Activated CD4-positive, alpha-beta T cell treated with anti-CD3 and anti-CD28 coated beads, Interleukin-2, amount 10 ng/mL, durations not matched to agents 24 days and 14 days (primary cell): ENCODE measurements around the gene DYSF. TPM values are rescaled to one million over a fixed set of nuclear protein-coding genes. Genes with fewer than 3 reads are reported as not detected.

Source experiments
- DNase-seq: peaks from one replicate; pipeline ENCODE4 v3.0.0; 2022
- H3K27ac Mint-ChIP-seq: one replicate; pipeline ENCODE4 v1.8.0; 2022; ENCODE audit warnings: mild to moderate bottlenecking, mixed read lengths
- H3K27me3 Mint-ChIP-seq: one replicate; pipeline ENCODE4 v1.8.0; 2022; ENCODE audit warnings: mixed read lengths
- H3K36me3 Mint-ChIP-seq: one replicate; pipeline ENCODE4 v1.8.0; 2022; ENCODE audit warnings: low read depth, mild to moderate bottlenecking, mixed read lengths
- H3K4me1 Mint-ChIP-seq: one replicate; pipeline ENCODE4 v1.8.0; 2021; ENCODE audit warnings: mixed read lengths
- H3K4me3 Mint-ChIP-seq: one replicate; pipeline ENCODE4 v1.8.0; 2022; ENCODE audit warnings: mild to moderate bottlenecking, moderate library complexity, mixed read lengths
- H3K9me3 Mint-ChIP-seq: one replicate; pipeline ENCODE4 v1.8.0; 2021; ENCODE audit warnings: mixed read lengths
- intact Hi-C: fragments of 100-400 bp; cut with micrococcal nuclease; formaldehyde crosslinking; loops from one replicate; pipeline ENCODE4 v1.15.1; 2023
- total RNA-seq: library from RNA; stranded (reverse); gene quantifications from 2 replicates; pipeline ENCODE4 v1.2.3, GENCODE V29; 2022

The DYSF gene
- total RNA-seq, 1 donor from 2014 or later: not detected

- Mint-ChIP-seq H3K4me1 (no peaks in the 10 kb centered on the region), H3K9me3 (no peaks in the 10 kb centered on the region), H3K27me3 (no peaks in the 10 kb centered on the region), H3K36me3 (no peaks in the 10 kb centered on the region), H3K27ac (no peak overlapping the region), H3K4me3 (no peak overlapping the region)
- intact Hi-C loops: no loop called here
- no peak for DNase-seq
These were observed 240.2 kb downstream of the DYSF start for GRCh38 chr2:71693286-71694270.

DNA sequence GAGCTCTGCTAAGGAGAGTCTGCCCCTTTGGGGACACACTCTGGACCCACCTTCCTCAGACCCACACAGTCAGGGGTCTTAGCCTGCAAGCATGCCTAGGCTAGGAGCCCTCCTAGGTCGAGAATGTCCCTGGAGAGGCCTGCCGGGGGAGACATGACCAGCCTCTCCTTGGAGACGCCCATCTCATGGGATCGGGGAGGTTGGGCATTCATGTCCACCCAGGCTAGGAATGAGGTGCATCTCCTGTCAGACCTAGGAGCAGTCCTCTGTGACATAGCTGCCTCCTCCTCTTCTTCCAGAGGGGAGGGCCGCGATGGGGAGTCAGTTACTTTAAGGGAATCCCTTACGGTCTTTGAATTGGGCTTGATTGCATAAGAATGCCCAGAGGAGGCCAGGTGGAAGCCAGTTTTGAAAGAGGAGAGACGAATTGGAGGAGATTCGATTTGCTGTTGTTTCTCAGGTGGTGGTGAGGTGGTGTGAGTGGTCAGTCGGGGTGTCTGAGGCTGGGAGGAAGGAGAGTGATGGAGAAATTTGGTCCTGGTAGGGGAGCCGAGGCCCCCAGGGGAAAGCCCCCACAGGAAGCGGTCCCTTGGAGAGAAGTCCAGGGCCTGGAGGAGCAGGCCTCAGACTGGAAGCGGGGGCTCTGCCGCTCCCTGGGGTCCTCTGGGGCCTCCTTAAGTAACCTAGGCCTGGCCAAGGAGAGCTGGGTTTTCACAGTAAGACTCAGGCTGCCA is 241.3 kb downstream of the DYSF start:
- no peak for DNase-seq
- Mint-ChIP-seq H3K4me3 (no peak overlapping the region), H3K4me1 (no peaks in the 10 kb centered on the region), H3K9me3 (no peaks in the 10 kb centered on the region), H3K27me3 (peaks cover 2% of the 10 kb centered on the region), H3K27ac (no peak overlapping the region), H3K36me3 (no peaks in the 10 kb centered on the region)
- intact Hi-C loops: no loop called here

DNA sequence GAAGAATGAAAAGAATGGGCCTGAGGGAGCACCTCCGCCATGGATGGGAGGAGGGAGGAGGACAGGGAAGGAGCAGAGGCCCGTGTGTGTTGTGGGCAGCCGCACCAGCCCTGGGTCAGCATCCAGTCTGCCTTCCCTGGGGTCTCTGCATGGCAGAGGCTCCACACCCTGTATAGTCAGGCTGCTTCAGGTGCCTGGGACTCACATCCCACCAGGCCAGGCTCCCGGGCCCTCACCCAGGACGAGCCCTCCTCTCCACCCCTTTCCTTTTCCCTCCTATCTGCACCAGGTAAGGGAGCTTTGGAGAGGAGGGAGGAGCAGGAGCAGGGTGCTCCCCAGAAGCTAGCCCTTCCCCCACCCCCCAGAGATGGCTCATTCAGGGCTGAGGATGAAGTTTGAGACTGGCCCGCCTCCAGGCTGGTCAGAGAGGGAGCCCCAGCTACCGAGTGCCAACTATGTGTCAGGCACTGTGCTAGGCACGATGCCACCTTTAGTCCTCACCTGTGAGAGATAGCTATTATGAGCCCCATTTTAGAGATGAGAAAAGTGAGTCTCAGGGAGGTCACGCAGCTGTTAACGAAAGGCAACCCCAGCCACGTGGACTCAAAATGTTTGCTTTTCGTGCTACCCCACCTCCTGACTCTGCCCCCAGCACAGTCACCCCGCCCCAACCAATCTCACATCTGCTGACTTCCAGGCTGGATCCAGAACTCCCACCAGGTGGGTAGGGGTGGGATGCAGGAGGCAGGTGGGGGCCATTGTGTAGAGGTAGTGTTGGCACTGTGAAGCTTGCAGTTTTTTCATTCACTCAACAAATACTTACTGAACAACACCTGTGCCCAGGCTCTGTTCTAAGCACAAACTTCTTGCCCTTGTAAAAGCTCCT is 242.1 kb downstream of the DYSF start:
- Mint-ChIP-seq H3K27ac (no peak overlapping the region), H3K27me3 (peaks cover 2% of the 10 kb centered on the region), H3K4me3 (no peak overlapping the region), H3K9me3 (no peaks in the 10 kb centered on the region), H3K36me3 (no peaks in the 10 kb centered on the region), H3K4me1 (no peaks in the 10 kb centered on the region)
- intact Hi-C loops: no loop called here
- DNase-seq: no peak

DNA sequence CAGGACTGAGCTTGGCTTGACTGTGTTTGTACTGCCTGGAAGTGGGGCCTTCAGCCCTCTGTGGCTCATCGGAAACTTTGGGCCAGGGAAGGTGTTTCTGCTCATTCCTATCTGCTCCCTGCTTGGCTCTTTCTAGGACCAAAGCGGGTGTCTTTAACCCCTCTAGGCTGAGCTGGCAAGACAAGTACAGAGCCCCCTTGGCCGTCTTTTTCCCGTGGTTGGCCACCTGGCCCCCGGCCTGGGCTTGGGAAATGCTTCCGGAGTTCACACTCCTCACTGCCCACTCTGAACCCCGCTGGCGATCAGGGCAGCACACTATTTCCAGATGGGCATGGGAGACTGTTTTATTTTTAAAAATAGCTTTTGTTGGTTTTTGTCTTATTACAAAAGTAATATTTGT is 243.0 kb downstream of the DYSF start:
- DNase-seq: no peak
- Mint-ChIP-seq H3K27ac (no peak overlapping the region), H3K36me3 (no peaks in the 10 kb centered on the region), H3K27me3 (peaks cover 2% of the 10 kb centered on the region), H3K4me1 (no peaks in the 10 kb centered on the region), H3K4me3 (no peak overlapping the region), H3K9me3 (no peaks in the 10 kb centered on the region)
- intact Hi-C loops: no loop called here

GRCh38 chr2:71697106-71698004 is 244.0 kb downstream of the DYSF start:
- H3K36me3 Mint-ChIP-seq: no peaks in the 10 kb centered on the region
- no peak overlapping the region for H3K27ac Mint-ChIP-seq
- H3K4me3 Mint-ChIP-seq: no peak overlapping the region
- no peaks in the 10 kb centered on the region for H3K9me3 Mint-ChIP-seq
- intact Hi-C loops: no loop called here
- no peaks in the 10 kb centered on the region for H3K4me1 Mint-ChIP-seq
- DNase-seq: no peak
- peaks cover 2% of the 10 kb centered on the region for H3K27me3 Mint-ChIP-seq

GRCh38 chr2:71699428-71699827 is 246.1 kb downstream of the DYSF start:
- no peak for DNase-seq
- intact Hi-C loops: no loop called here
- Mint-ChIP-seq H3K9me3 (no peaks in the 10 kb centered on the region), H3K36me3 (no peaks in the 10 kb centered on the region), H3K27me3 (peaks cover 2% of the 10 kb centered on the region), H3K4me3 (no peak overlapping the region), H3K4me1 (no peaks in the 10 kb centered on the region), H3K27ac (no peak overlapping the region)

GRCh38 chr2:71700041-71700657 is 246.8 kb downstream of the DYSF start:
- Mint-ChIP-seq H3K27me3 (peaks cover 2% of the 10 kb centered on the region), H3K4me3 (no peak overlapping the region), H3K9me3 (no peaks in the 10 kb centered on the region), H3K36me3 (no peaks in the 10 kb centered on the region), H3K4me1 (no peaks in the 10 kb centered on the region), H3K27ac (no peak overlapping the region)
- intact Hi-C loops: no loop called here
- no peak for DNase-seq

DNA sequence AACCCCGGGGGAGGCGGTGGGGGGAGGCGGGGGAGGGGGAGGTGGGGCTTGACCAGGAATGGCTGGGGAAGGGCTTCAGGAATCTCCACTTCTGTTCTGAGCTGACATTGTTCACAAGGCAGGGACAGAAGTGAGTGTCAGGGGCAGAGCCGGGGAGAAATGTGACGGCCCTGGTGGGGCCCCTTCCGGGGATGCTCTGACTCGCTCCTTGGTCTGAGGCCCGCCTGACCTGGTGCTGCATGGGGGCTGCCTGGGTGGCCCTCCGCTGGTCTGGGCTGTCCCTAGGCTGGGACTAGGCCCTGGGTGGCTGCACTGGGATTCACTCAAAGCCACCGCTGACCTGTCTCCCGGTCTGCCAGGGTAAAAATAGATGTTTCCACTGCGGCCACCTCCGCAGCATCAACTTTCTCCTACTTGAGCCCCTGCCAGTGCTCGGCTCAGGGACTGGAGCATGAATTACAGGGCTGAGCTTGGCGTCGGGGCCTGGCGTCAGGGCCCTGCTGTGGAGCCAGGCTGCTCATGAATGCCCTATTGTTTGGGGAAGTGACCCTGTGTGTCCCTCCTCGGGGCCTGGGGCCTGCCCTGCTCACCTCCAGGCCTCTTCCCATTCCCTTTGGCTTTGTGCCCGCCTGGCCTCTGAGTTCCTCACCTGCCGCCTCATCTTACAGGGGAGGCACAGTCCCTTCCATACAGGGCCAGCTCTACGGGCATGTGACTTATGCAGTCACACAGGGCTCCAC is 247.5 kb downstream of the DYSF start:
- no peak for DNase-seq
- no peak overlapping the region for H3K4me3 Mint-ChIP-seq
- intact Hi-C loops: no loop called here
- no peaks in the 10 kb centered on the region for H3K4me1 Mint-ChIP-seq
- no peaks in the 10 kb centered on the region for H3K36me3 Mint-ChIP-seq
- H3K9me3 Mint-ChIP-seq: no peaks in the 10 kb centered on the region
- no peak overlapping the region for H3K27ac Mint-ChIP-seq
- peaks cover 2% of the 10 kb centered on the region for H3K27me3 Mint-ChIP-seq

- Mint-ChIP-seq H3K9me3 (no peaks in the 10 kb centered on the region), H3K27ac (no peak overlapping the region), H3K36me3 (no peaks in the 10 kb centered on the region), H3K4me1 (no peaks in the 10 kb centered on the region), H3K4me3 (no peak overlapping the region), H3K27me3 (peaks cover 2% of the 10 kb centered on the region)
- DNase-seq: no peak
- intact Hi-C loops: no loop called here
These were observed 249.0 kb downstream of the DYSF start for GRCh38 chr2:71702071-71702970.

DNA sequence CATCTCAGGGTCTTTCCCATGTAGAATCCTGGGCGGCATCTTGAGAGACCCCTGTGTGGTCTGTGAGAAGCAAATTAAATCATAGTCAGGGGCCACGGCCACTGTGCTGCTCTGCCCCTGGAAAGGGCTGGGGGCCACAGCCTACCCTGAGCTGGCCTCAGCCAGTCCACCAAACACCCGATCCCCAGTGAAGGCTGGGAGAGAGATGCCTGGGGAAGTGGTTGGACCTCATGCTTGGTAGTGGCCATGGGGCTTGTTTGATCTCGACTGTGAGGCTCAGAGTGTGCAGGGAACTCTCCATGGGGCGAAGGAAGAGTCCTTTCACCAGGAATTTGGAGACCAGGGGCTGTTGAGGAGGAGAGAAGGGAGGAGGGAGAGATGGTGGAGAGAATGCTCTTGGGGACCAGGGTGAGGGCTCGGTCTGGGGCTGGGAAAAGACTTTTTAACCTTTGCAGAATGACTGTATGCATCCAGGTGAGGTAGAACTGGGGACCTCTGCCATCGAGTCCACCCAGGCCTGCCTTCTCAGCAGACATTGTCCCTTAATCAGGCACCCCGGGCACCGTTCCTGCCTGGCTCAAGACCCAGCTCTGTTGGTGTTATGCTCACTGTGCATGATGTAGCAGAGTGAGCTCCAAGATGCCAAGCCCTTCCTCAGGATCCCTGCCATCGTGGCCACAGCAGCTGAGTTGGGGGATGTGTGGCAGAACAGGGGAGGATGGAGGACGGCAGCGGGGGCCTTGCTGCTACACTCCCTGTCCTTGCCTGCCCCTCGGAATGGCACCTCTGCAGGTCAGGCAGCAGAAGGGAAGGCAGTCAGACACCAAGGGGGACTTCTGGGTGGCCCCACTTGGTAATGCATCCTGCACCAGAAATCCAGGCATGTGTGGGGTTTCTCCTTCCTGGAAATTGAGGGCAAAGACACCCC is 249.9 kb downstream of the DYSF start:
- no peaks in the 10 kb centered on the region for H3K36me3 Mint-ChIP-seq
- H3K4me3 Mint-ChIP-seq: no peak overlapping the region
- no peaks in the 10 kb centered on the region for H3K4me1 Mint-ChIP-seq
- intact Hi-C loops: no loop called here
- H3K27me3 Mint-ChIP-seq: peaks cover 2% of the 10 kb centered on the region
- no peak overlapping the region for H3K27ac Mint-ChIP-seq
- DNase-seq: no peak
- H3K9me3 Mint-ChIP-seq: no peaks in the 10 kb centered on the region

GRCh38 chr2:71704131-71704561 is 250.8 kb downstream of the DYSF start:
- H3K4me3 Mint-ChIP-seq: no peak overlapping the region
- H3K36me3 Mint-ChIP-seq: no peaks in the 10 kb centered on the region
- intact Hi-C loops: no loop called here
- H3K4me1 Mint-ChIP-seq: no peaks in the 10 kb centered on the region
- no peaks in the 10 kb centered on the region for H3K9me3 Mint-ChIP-seq
- no peak for DNase-seq
- H3K27ac Mint-ChIP-seq: no peak overlapping the region
- H3K27me3 Mint-ChIP-seq: peaks cover 2% of the 10 kb centered on the region
